GM12878 (cell line): ENCODE data around the gene GNAZ. TPM values are rescaled to one million over a fixed set of nuclear protein-coding genes. Genes with fewer than 3 reads are reported as not detected.

Source experiments
- ATF7 ChIP-seq: fragments of 450-650 bp; IDR thresholded peaks from 2 replicates; pipeline ENCODE4 v1.6.1; 2016; ENCODE audit warnings: low read depth, mild to moderate bottlenecking
- BHLHE40 ChIP-seq, 2 experiments: fragments of 450-650 bp in 1 of 2; IDR thresholded peaks; 2 replicates each; pipeline ENCODE4 v1.6.1; 2011 to 2017; ENCODE audit warnings: low read depth in 2 of 2, borderline replicate concordance in 1 of 2, improper control_type of control experiment in 1 of 2, low read length in 1 of 2, mild to moderate bottlenecking in 1 of 2
- BMI1 ChIP-seq: fragments of 450-650 bp; IDR thresholded peaks from 2 replicates; pipeline ENCODE4 v1.6.1; 2016; ENCODE audit warnings: mild to moderate bottlenecking, moderate library complexity, borderline replicate concordance
- EGR1 ChIP-seq, 2 experiments: IDR thresholded peaks; 1 replicate in 1 of 2; 2 replicates in 1 of 2; pipeline ENCODE4 v1.6.1; 2011 to 2012; ENCODE audit warnings: low read depth in 2 of 2, low read length in 2 of 2, borderline replicate concordance in 1 of 2, mild to moderate bottlenecking in 1 of 2, moderate library complexity in 1 of 2
- ESRRA ChIP-seq: IDR thresholded peaks from 2 replicates; pipeline ENCODE4 v1.6.1; 2012; ENCODE audit warnings: mild to moderate bottlenecking, low read length, improper control_type of control experiment
- HCFC1 ChIP-seq: fragments of 150-350 bp; IDR thresholded peaks from 2 replicates; pipeline ENCODE4 v1.6.1; 2014; ENCODE audit warnings: low read length
- IRF3 ChIP-seq: fragments of 450-650 bp; IDR thresholded peaks from 2 replicates; pipeline ENCODE4 v1.6.1; 2014; ENCODE audit warnings: mild to moderate bottlenecking
- NBN ChIP-seq: fragments of 450-650 bp; IDR thresholded peaks from 2 replicates; pipeline ENCODE4 v1.6.1; 2016
- NFYB ChIP-seq: IDR thresholded peaks from 2 replicates; pipeline ENCODE4 v1.6.1; 2011; ENCODE audit warnings: low read depth, mild to moderate bottlenecking, low read length, improper control_type of control experiment, moderate library complexity; ENCODE audit not compliant: insufficient read depth
- RAD21 ChIP-seq: IDR thresholded peaks from 2 replicates; pipeline ENCODE4 v1.6.1; 2011; ENCODE audit warnings: mild to moderate bottlenecking, low read depth, low read length, moderate library complexity; ENCODE audit not compliant: insufficient read depth
- SREBF1 ChIP-seq: IDR thresholded peaks from 2 replicates; pipeline ENCODE4 v1.6.1; 2012; ENCODE audit warnings: mild to moderate bottlenecking, low read length
- SUPT20H ChIP-seq: IDR thresholded peaks from 2 replicates; pipeline ENCODE4 v1.6.1; 2011; ENCODE audit warnings: low read depth, mild to moderate bottlenecking, low read length, moderate library complexity, borderline replicate concordance; ENCODE audit not compliant: control insufficient read depth
- SUZ12 ChIP-seq: fragments of 200-600 bp; sonication (generic); IDR thresholded peaks from one replicate; pipeline ENCODE4 v1.6.1; 2018; ENCODE audit warnings: antibody characterized with exemption, mild to moderate bottlenecking; ENCODE audit not compliant: unreplicated experiment
- ZBTB33 ChIP-seq: fragments of 450-650 bp; IDR thresholded peaks from 2 replicates; pipeline ENCODE4 v1.6.1; 2017; ENCODE audit warnings: mild to moderate bottlenecking
- ZNF217 ChIP-seq: fragments of 450-650 bp; IDR thresholded peaks from 2 replicates; pipeline ENCODE4 v1.6.1; 2017; ENCODE audit warnings: antibody characterized with exemption, mild to moderate bottlenecking
- ZNF384 ChIP-seq: IDR thresholded peaks from 2 replicates; pipeline ENCODE4 v1.6.1; 2012; ENCODE audit warnings: low read depth, mild to moderate bottlenecking, low read length, improper control_type of control experiment, borderline replicate concordance
- ZNF592 ChIP-seq: fragments of 450-650 bp; IDR thresholded peaks from 2 replicates; pipeline ENCODE4 v1.6.1; 2017; ENCODE audit warnings: mild to moderate bottlenecking, moderate library complexity
- polyA plus RNA-seq, 11 experiments: library from polyadenylated mRNA; depleted of rRNA in 4 of 11; unstranded in 6 of 11; stranded (reverse) in 5 of 11; fragments of >200 nt; fragmentation: Nextera tagmentation in 4 of 11; fragmentation: Illumina TruSeq in 1 of 11; extraction: Ambion mirVana in 4 of 11; extraction: Trizol in 1 of 11; gene quantifications; 1 replicate in 1 of 11; 2 replicates in 10 of 11; pipeline versions ENCODE4 v1.2.1 to v1.2.3, GENCODE V29; 2011 to 2016; ENCODE audit warnings: inconsistent platforms in 2 of 11, missing spikeins in 2 of 11, low read depth in 1 of 11
- total RNA-seq, 4 experiments: library from RNA; depleted of rRNA in 3 of 4; stranded (reverse); fragments of >200 nt in 3 of 4; fragmentation: Illumina TruSeq in 1 of 4; extraction: Trizol in 1 of 4; gene quantifications; 2 replicates each; pipeline versions ENCODE4 v1.2.1 to v1.2.3, GENCODE V29; 2013 to 2021
- TF ChIP-seq, protein P1 (sequence below): fragments of 450-650 bp; IDR thresholded peaks from 2 replicates; pipeline ENCODE4 v1.6.1; 2016; ENCODE audit warnings: mild to moderate bottlenecking
- TF ChIP-seq, protein P2 (sequence below): fragments of 450-650 bp; IDR thresholded peaks from 2 replicates; pipeline ENCODE4 v1.6.1; 2017; ENCODE audit warnings: mild to moderate bottlenecking, low read depth, inconsistent platforms; ENCODE audit not compliant: poor library complexity, severe bottlenecking

GNAZ gene
- total and polyA plus RNA-seq, 10 of the 15 experiments (the other 5 are each of a cell fraction or from before 2014, with no cell fraction given) = 0.09 to 1.0 (median 0.44) TPM; not detected in 1

DNA sequence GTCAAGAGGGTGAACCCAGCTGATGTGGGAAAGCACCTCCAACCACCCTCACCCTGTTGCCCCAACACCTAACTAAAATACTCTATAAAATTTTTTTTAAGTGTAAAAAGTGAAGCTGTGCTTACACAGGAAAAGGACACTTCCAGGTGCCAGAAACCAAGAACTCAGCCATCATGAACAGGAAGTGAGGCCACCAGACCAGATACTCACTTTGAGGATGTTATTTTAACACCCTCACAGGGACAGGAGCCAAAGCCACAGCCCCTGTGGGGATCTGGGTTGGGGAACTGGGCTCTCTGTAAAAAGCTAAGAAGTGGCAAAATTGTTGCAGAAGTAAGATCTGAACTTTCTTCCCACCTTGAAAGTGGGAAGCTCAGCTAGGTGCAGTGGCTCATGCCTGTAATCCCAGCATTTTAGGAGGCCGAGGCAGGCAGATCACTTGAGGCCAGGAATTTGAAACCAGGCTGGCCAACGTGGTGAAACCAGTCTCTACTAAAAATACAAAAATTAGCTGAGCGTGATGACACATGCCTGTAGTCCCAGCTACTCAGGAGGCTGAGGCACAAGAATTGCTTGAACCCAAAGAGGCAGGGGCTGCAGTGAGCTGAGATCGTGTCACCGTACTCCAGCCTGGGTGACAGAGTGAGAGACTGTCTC lies 67.7 kb downstream of the GNAZ start (continued):
- TF ChIP-seq, protein P1, sequence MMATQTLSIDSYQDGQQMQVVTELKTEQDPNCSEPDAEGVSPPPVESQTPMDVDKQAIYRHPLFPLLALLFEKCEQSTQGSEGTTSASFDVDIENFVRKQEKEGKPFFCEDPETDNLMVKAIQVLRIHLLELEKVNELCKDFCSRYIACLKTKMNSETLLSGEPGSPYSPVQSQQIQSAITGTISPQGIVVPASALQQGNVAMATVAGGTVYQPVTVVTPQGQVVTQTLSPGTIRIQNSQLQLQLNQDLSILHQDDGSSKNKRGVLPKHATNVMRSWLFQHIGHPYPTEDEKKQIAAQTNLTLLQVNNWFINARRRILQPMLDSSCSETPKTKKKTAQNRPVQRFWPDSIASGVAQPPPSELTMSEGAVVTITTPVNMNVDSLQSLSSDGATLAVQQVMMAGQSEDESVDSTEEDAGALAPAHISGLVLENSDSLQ = 0 out of 2 replicates have a peak, but pooled peaks have one; percentile 5
- no peak for TF ChIP-seq EGR1 (IDR thresholded peaks at IDR 0.05; ENCODE audit: borderline replicate concordance in 1 of 2, low read depth in 2 of 2, low read length in 2 of 2)
- no peak for TF ChIP-seq SUPT20H
- peak; percentile 69 for TF ChIP-seq ATF7
- TF ChIP-seq ZNF592 = no peak
- peak; percentile 59 for TF ChIP-seq ZNF384
- peak; percentile 87; the same call in 1 of the 2 replicates for TF ChIP-seq NBN
- no peak for TF ChIP-seq IRF3
- peak in 1 of 2 experiments; percentile 47; a peak in 2 of 4 replicates for TF ChIP-seq BHLHE40 (IDR thresholded peaks at IDR 0.05; ENCODE audit: borderline replicate concordance in 1 of 2, low read depth in 2 of 2, low read length in 1 of 2)
- no peak for TF ChIP-seq ESRRA
- no peak for TF ChIP-seq NFYB
- no peak for TF ChIP-seq SUZ12
- TF ChIP-seq ZNF217 = 0 out of 2 replicates have a peak, but pooled peaks have one; percentile 44
- TF ChIP-seq SREBF1 = no peak
- TF ChIP-seq, protein P2, sequence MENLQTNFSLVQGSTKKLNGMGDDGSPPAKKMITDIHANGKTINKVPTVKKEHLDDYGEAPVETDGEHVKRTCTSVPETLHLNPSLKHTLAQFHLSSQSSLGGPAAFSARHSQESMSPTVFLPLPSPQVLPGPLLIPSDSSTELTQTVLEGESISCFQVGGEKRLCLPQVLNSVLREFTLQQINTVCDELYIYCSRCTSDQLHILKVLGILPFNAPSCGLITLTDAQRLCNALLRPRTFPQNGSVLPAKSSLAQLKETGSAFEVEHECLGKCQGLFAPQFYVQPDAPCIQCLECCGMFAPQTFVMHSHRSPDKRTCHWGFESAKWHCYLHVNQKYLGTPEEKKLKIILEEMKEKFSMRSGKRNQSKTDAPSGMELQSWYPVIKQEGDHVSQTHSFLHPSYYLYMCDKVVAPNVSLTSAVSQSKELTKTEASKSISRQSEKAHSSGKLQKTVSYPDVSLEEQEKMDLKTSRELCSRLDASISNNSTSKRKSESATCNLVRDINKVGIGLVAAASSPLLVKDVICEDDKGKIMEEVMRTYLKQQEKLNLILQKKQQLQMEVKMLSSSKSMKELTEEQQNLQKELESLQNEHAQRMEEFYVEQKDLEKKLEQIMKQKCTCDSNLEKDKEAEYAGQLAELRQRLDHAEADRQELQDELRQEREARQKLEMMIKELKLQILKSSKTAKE = peak; percentile 73
- no peak for TF ChIP-seq HCFC1
- no peak for TF ChIP-seq RAD21
- TF ChIP-seq ZBTB33 = no peak
- no peak for TF ChIP-seq BMI1
